Measurements from ENCODE around the gene SMIM29.
"Not testable (repeated sequence)": the region's sequence is repeated elsewhere in the genome, so short reads cannot be mapped to it uniquely, and the experiment has no call there.

The SMIM29 gene

GRCh38 chr6:34248727-34249468, at the start of gene SMIM29:
Gene SMIM29, minus strand, starts transcription at chr6:34249006. Its CDS starts 1,215 bp downstream, at chr6:34247791.
- peak; percentile 99 for DNase-seq (ENCODE audit: low spot score)

GRCh38 chr6:34295721-34296120, 46.9 kb upstream of the SMIM29 start:
- peak; percentile 23 for DNase-seq (ENCODE audit: low spot score)

GRCh38 chr6:34292954-34293353, 44.1 kb upstream of the SMIM29 start:
- DNase-seq (ENCODE audit: low spot score) = no peak

GRCh38 chr6:34289137-34289536, 40.3 kb upstream of the SMIM29 start:
- no peak for DNase-seq (ENCODE audit: low spot score)

- DNase-seq (ENCODE audit: low spot score) = peak; percentile 24
Observed at GRCh38 chr6:34288581-34288980, 39.8 kb upstream of the SMIM29 start.

GRCh38 chr6:34285448-34286164, 36.8 kb upstream of the SMIM29 start:
- DNase-seq (ENCODE audit: low spot score) = no peak

GRCh38 chr6:34284563-34285447, 36.0 kb upstream of the SMIM29 start:
- no peak for DNase-seq (ENCODE audit: low spot score)

- no peak for DNase-seq (ENCODE audit: low spot score)
Observed at GRCh38 chr6:34281702-34282334, 33.0 kb upstream of the SMIM29 start.

GRCh38 chr6:34280216-34280615, 31.4 kb upstream of the SMIM29 start:
- no peak for DNase-seq (ENCODE audit: low spot score)

GRCh38 chr6:34278833-34279232, 30.0 kb upstream of the SMIM29 start:
- no peak for DNase-seq (ENCODE audit: low spot score)

- DNase-seq (ENCODE audit: low spot score) = no peak
Observed at GRCh38 chr6:34277763-34278112, 28.9 kb upstream of the SMIM29 start.

GRCh38 chr6:34276881-34277762, 28.3 kb upstream of the SMIM29 start:
- no peak for DNase-seq (ENCODE audit: low spot score)

GRCh38 chr6:34276191-34276590, 27.4 kb upstream of the SMIM29 start:
- DNase-seq (ENCODE audit: low spot score) = no peak

- DNase-seq (ENCODE audit: low spot score) = no peak
Observed at GRCh38 chr6:34275128-34275804, 26.5 kb upstream of the SMIM29 start.

GRCh38 chr6:34274129-34274528, 25.3 kb upstream of the SMIM29 start:
- no peak for DNase-seq (ENCODE audit: low spot score)

GRCh38 chr6:34273242-34273805, 24.5 kb upstream of the SMIM29 start:
- DNase-seq (ENCODE audit: low spot score) = no peak

- DNase-seq (ENCODE audit: low spot score) = no peak
Observed at GRCh38 chr6:34272013-34272926, 23.5 kb upstream of the SMIM29 start.

GRCh38 chr6:34269658-34270341, 21.0 kb upstream of the SMIM29 start:
- not testable (repeated sequence) for DNase-seq (ENCODE audit: low spot score)
